ENCODE measurements around the gene AP5B1. TPM values are rescaled to one million over a fixed set of nuclear protein-coding genes. Genes with fewer than 3 reads are reported as not detected.
A peak's percentile ranks its signal among the peaks of the same experiment; 100 is the strongest.

The AP5B1 gene
- 5.9 and 13.0 TPM in 2 replicates for total RNA-seq (2014; rRNA removed; shearing (Covaris generic))

GRCh38 chr11:65780770-65781151 is at the start of gene AP5B1:
TSS of gene AP5B1 (minus strand) at chr11:65780976. CDS start at chr11:65780591, 385 bp downstream.
- peak; percentile 73 for DNase-seq (ENCODE audit: low read depth)

GRCh38 chr11:65829459-65829858 is 48.7 kb upstream of the AP5B1 start:
- DNase-seq (ENCODE audit: low read depth) = no peak

GRCh38 chr11:65826984-65827735 is 46.4 kb upstream of the AP5B1 start:
- DNase-seq (ENCODE audit: low read depth) = no peak

- no peak for DNase-seq (ENCODE audit: low read depth)
Measured at GRCh38 chr11:65822776-65823528, 42.2 kb upstream of the AP5B1 start.

GRCh38 chr11:65821107-65821506 is 40.3 kb upstream of the AP5B1 start:
- no peak for DNase-seq (ENCODE audit: low read depth)

GRCh38 chr11:65817835-65818680 is 37.3 kb upstream of the AP5B1 start:
- DNase-seq (ENCODE audit: low read depth) = peak; percentile 76

GRCh38 chr11:65817312-65817834 is 36.6 kb upstream of the AP5B1 start:
- DNase-seq (ENCODE audit: low read depth) = no peak

- no peak for DNase-seq (ENCODE audit: low read depth)
Measured at GRCh38 chr11:65816696-65817095, 35.9 kb upstream of the AP5B1 start.

GRCh38 chr11:65814986-65815565 is 34.3 kb upstream of the AP5B1 start:
- DNase-seq (ENCODE audit: low read depth) = no peak

- DNase-seq (ENCODE audit: low read depth) = peak; percentile 13
Measured at GRCh38 chr11:65814131-65814985, 33.6 kb upstream of the AP5B1 start.

GRCh38 chr11:65811764-65812475 is 31.1 kb upstream of the AP5B1 start:
- DNase-seq (ENCODE audit: low read depth) = no peak

GRCh38 chr11:65810046-65810868 is 29.5 kb upstream of the AP5B1 start:
- DNase-seq (ENCODE audit: low read depth) = no peak

- no peak for DNase-seq (ENCODE audit: low read depth)
Measured at GRCh38 chr11:65809496-65809895, 28.7 kb upstream of the AP5B1 start.

- no peak for DNase-seq (ENCODE audit: low read depth)
Measured at GRCh38 chr11:65808744-65809341, 28.1 kb upstream of the AP5B1 start.

GRCh38 chr11:65806979-65807378 is 26.2 kb upstream of the AP5B1 start:
- no peak for DNase-seq (ENCODE audit: low read depth)

- DNase-seq (ENCODE audit: low read depth) = no peak
Measured at GRCh38 chr11:65803797-65804492, 23.2 kb upstream of the AP5B1 start.

GRCh38 chr11:65802841-65803240 is 22.1 kb upstream of the AP5B1 start:
- no peak for DNase-seq (ENCODE audit: low read depth)

All from M059J (cell line).